GM23338 (cell line): ENCODE data around the gene FRK. TPM values are rescaled to one million over a fixed set of nuclear protein-coding genes. Genes with fewer than 3 reads are reported as not detected.

ENCODE experiments used
- ATAC-seq: fragments of 200-7000 bp; cut with Tn5 transposase; 3 replicates; pipeline ENCODE4 v1.9.1; 2020
- DNase-seq: peaks from one replicate; pipeline ENCODE4 v3.0.0-alpha.2; 2015; ENCODE audit warnings: low spot score
- H2AFZ ChIP-seq: fragments of 200-600 bp; sonication (generic); 2 replicates; pipeline ENCODE4 v1.8.0; 2016; ENCODE audit warnings: antibody characterized with exemption, mild to moderate bottlenecking, moderate library complexity
- H3F3A ChIP-seq: fragments of 200-600 bp; sonication (generic); replicated peaks from 2 replicates; pipeline ENCODE4 v1.8.0; 2017; ENCODE audit warnings: antibody characterized with exemption, mixed run types, low read depth
- H3K27ac ChIP-seq: fragments of 200-600 bp; sonication (generic); 2 replicates; pipeline ENCODE4 v1.6.1; 2016; ENCODE audit warnings: low read depth
- H3K27me3 ChIP-seq: fragments of 200-600 bp; sonication (generic); 2 replicates; pipeline ENCODE4 v1.8.0; 2016; ENCODE audit warnings: mild to moderate bottlenecking, mixed run types, moderate library complexity; ENCODE audit not compliant: insufficient read depth
- H3K36me3 ChIP-seq: fragments of 200-600 bp; sonication (generic); 2 replicates; pipeline ENCODE4 v1.8.0; 2016; ENCODE audit warnings: mild to moderate bottlenecking; ENCODE audit not compliant: insufficient read depth
- H3K4me1 ChIP-seq: fragments of 200-600 bp; sonication (generic); 2 replicates; pipeline ENCODE4 v1.8.0; 2016; ENCODE audit warnings: mild to moderate bottlenecking, moderate library complexity; ENCODE audit not compliant: insufficient read depth
- H3K4me2 ChIP-seq: fragments of 200-600 bp; sonication (generic); 2 replicates; pipeline ENCODE4 v1.7.1; 2017; ENCODE audit warnings: mixed run types
- H3K4me3 ChIP-seq: fragments of 200-600 bp; sonication (generic); 2 replicates; pipeline ENCODE4 v1.6.1; 2016; ENCODE audit warnings: mixed run types
- H3K79me2 ChIP-seq: fragments of 200-600 bp; sonication (generic); replicated peaks from 2 replicates; pipeline ENCODE4 v1.8.0; 2017; ENCODE audit warnings: mild to moderate bottlenecking; ENCODE audit not compliant: insufficient read depth
- H3K9me2 ChIP-seq: fragments of 200-600 bp; sonication (generic); 2 replicates; pipeline ENCODE4 v1.8.0; 2017; ENCODE audit not compliant: insufficient read depth
- H4K20me1 ChIP-seq: fragments of 200-600 bp; sonication (generic); replicated peaks from 2 replicates; pipeline ENCODE4 v1.8.0; 2017; ENCODE audit warnings: mild to moderate bottlenecking; ENCODE audit not compliant: insufficient read depth
- H3K27ac Mint-ChIP-seq: 2 replicates; pipeline ENCODE4 v1.8.0; 2020; ENCODE audit warnings: inconsistent platforms, mild to moderate bottlenecking, moderate library complexity, mixed read lengths
- H3K27me3 Mint-ChIP-seq: 3 replicates; pipeline ENCODE4 v1.8.0; 2022; ENCODE audit warnings: low read depth, mild to moderate bottlenecking, moderate library complexity, mixed read lengths, inconsistent platforms; ENCODE audit not compliant: insufficient read depth, poor library complexity
- H3K36me3 Mint-ChIP-seq: 3 replicates; pipeline ENCODE4 v1.8.0; 2021; ENCODE audit warnings: low read depth, mild to moderate bottlenecking, inconsistent platforms, moderate library complexity, mixed read lengths
- H3K4me1 Mint-ChIP-seq: 3 replicates; pipeline ENCODE4 v1.8.0; 2020; ENCODE audit warnings: mild to moderate bottlenecking, inconsistent platforms, mixed read lengths
- H3K4me3 Mint-ChIP-seq: 3 replicates; pipeline ENCODE4 v1.8.0; 2021; ENCODE audit warnings: moderate library complexity, mild to moderate bottlenecking, inconsistent platforms, mixed read lengths
- H3K9me3 Mint-ChIP-seq: 3 replicates; pipeline ENCODE4 v1.8.0; 2020; ENCODE audit warnings: moderate library complexity, mild to moderate bottlenecking, inconsistent platforms, mixed read lengths
- CREB1 ChIP-seq: fragments of 250-450 bp; sonication (Bioruptor Pico); IDR thresholded peaks from 2 replicates; pipeline ENCODE4 v1.5.0; 2020; ENCODE audit warnings: low read depth, mild to moderate bottlenecking, moderate library complexity
- CTCF ChIP-seq, 2 experiments: fragments of 200-600 bp in 1 of 2; sonication (generic) in 1 of 2; conservative IDR thresholded peaks; 2 replicates each; pipeline versions ENCODE4 v1.5.1 to v1.6.1; 2016 to 2017; ENCODE audit warnings: antibody characterized with exemption in 2 of 2, low read depth in 2 of 2, mild to moderate bottlenecking in 2 of 2, moderate library complexity in 1 of 2
- EZH2 ChIP-seq: fragments of 200-600 bp; sonication (generic); IDR thresholded peaks from one replicate; pipeline ENCODE4 v1.8.0; 2017; ENCODE audit warnings: antibody characterized with exemption, mild to moderate bottlenecking, low read depth; ENCODE audit not compliant: unreplicated experiment
- EZH2phosphoT487 ChIP-seq: fragments of 200-600 bp; sonication (generic); IDR thresholded peaks from one replicate; pipeline ENCODE4 v1.8.1; 2018; ENCODE audit warnings: antibody characterized with exemption; ENCODE audit not compliant: unreplicated experiment
- JUNB ChIP-seq: IDR thresholded peaks from one replicate; pipeline ENCODE4 v1.6.1; 2016; ENCODE audit warnings: antibody characterized with exemption; ENCODE audit not compliant: unreplicated experiment
- NANOG ChIP-seq: IDR thresholded peaks from 2 replicates; pipeline ENCODE4 v1.6.1; 2016; ENCODE audit warnings: antibody characterized with exemption, borderline replicate concordance
- POLR2AphosphoS5 ChIP-seq: IDR thresholded peaks from 2 replicates; pipeline ENCODE4 v1.6.1; 2016; ENCODE audit warnings: antibody characterized with exemption, low read depth
- REST ChIP-seq: IDR thresholded peaks from one replicate; pipeline ENCODE4 v1.6.1; 2018; ENCODE audit warnings: antibody characterized with exemption; ENCODE audit not compliant: unreplicated experiment
- STAT1 ChIP-seq: IDR thresholded peaks from one replicate; pipeline ENCODE4 v1.6.1; 2016; ENCODE audit warnings: antibody characterized with exemption; ENCODE audit not compliant: unreplicated experiment
- ZNF114 ChIP-seq: fragments of 250-450 bp; sonication (Bioruptor Pico); IDR thresholded peaks from 2 replicates; pipeline ENCODE4 v1.5.0; 2020; ENCODE audit warnings: mild to moderate bottlenecking, moderate library complexity
- ZNF331 ChIP-seq: fragments of 250-450 bp; sonication (Bioruptor Pico); IDR thresholded peaks from 2 replicates; pipeline ENCODE4 v1.5.0; 2020; ENCODE audit warnings: low read depth, mild to moderate bottlenecking, moderate library complexity
- polyA plus RNA-seq: library from polyadenylated mRNA; unstranded; fragments of >200 nt; fragmentation: Nextera tagmentation; extraction: Ambion mirVana; gene quantifications from 2 replicates; pipeline ENCODE4 v1.2.1, GENCODE V29; 2016
- total RNA-seq: library from RNA; depleted of rRNA; stranded (reverse); fragments of >200 nt; shearing (Covaris generic); gene quantifications from 2 replicates; pipeline ENCODE4 v1.2.3, GENCODE V29; 2014
- TF ChIP-seq, protein P1 (sequence below): IDR thresholded peaks from 2 replicates; pipeline ENCODE4 v1.6.1; 2016; ENCODE audit warnings: antibody characterized with exemption

The FRK gene
- total and polyA plus RNA-seq, 2 experiments from 2014 or later = 0.06 to 0.24 TPM

DNA sequence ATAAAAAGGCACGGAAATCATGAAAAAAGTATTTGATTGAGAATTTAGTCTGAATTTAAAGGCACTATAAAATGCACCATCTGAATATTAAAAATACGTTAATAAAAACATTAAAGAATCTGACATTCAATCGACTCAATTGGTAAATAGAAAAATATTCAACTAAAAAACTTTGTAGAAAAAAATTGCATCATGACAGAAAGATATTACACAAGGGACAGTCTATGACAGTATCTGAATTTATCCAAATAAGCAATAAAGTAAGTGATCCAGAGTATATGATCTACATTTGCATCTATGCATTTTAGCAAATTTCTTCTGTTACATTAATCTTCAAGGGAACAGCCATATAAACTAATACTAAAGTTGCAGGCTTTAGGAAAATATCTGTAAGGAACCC lies 9.4 kb downstream of the FRK start (continued):
- TF ChIP-seq REST (no peak), JUNB (no peak), ZNF331 (CRISPR knock-in tag) (no peak), CREB1 (no peak), EZH2phosphoT487 (no peak), NANOG (no peak), CTCF (conservative IDR thresholded peaks at IDR 0.05; ENCODE audit: low read depth in 2 of 2) (no peak)
- TF ChIP-seq, protein P1, sequence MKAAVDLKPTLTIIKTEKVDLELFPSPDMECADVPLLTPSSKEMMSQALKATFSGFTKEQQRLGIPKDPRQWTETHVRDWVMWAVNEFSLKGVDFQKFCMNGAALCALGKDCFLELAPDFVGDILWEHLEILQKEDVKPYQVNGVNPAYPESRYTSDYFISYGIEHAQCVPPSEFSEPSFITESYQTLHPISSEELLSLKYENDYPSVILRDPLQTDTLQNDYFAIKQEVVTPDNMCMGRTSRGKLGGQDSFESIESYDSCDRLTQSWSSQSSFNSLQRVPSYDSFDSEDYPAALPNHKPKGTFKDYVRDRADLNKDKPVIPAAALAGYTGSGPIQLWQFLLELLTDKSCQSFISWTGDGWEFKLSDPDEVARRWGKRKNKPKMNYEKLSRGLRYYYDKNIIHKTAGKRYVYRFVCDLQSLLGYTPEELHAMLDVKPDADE = no peak

GRCh38 chr6:116050737-116051136 lies 10.0 kb downstream of the FRK start:
- no peak for ATAC-seq
- no peak overlapping the region for H3K4me3 ChIP-seq
- H3K27ac ChIP-seq = no peak overlapping the region
- no peaks in the 10 kb centered on the region for H3K9me3 Mint-ChIP-seq
- DNase-seq = no peak
- H3K4me1 ChIP-seq = no peaks in the 10 kb centered on the region
- H3K4me1 Mint-ChIP-seq = no peaks in the 10 kb centered on the region
- no peak overlapping the region for H3K27ac Mint-ChIP-seq
- no peaks in the 10 kb centered on the region for H4K20me1 ChIP-seq
- H2AFZ ChIP-seq = no peak overlapping the region
- no peaks in the 10 kb centered on the region for H3K9me2 ChIP-seq
- no peak overlapping the region for H3K4me3 Mint-ChIP-seq
- H3K36me3 ChIP-seq = no peaks in the 10 kb centered on the region
- H3K27me3 Mint-ChIP-seq = no peaks in the 10 kb centered on the region
- H3K36me3 Mint-ChIP-seq = no peaks in the 10 kb centered on the region
- no peaks in the 10 kb centered on the region for H3K27me3 ChIP-seq
- H3K79me2 ChIP-seq = no peaks in the 10 kb centered on the region
- H3F3A ChIP-seq = no peaks in the 10 kb centered on the region
- H3K4me2 ChIP-seq = no peak overlapping the region
- TF ChIP-seq EZH2 (no peak), CTCF (conservative IDR thresholded peaks at IDR 0.05; ENCODE audit: low read depth in 2 of 2) (no peak), STAT1 (no peak), ZNF331 (CRISPR knock-in tag) (no peak), POLR2AphosphoS5 (no peak), JUNB (no peak), NANOG (no peak), EZH2phosphoT487 (no peak), REST (no peak), ZNF114 (CRISPR knock-in tag) (no peak)
- TF ChIP-seq, protein P1 = no peak
